ENCODE data around the gene TRIM25. TPM values are rescaled to one million over a fixed set of nuclear protein-coding genes. Genes with fewer than 3 reads are reported as not detected.

TRIM25 gene
- total RNA-seq, 1 donor from 2014 or later = 44.3 TPM

- no peaks in the 10 kb centered on the region for H3K4me1 Mint-ChIP-seq
- TF ChIP-seq, protein P1, sequence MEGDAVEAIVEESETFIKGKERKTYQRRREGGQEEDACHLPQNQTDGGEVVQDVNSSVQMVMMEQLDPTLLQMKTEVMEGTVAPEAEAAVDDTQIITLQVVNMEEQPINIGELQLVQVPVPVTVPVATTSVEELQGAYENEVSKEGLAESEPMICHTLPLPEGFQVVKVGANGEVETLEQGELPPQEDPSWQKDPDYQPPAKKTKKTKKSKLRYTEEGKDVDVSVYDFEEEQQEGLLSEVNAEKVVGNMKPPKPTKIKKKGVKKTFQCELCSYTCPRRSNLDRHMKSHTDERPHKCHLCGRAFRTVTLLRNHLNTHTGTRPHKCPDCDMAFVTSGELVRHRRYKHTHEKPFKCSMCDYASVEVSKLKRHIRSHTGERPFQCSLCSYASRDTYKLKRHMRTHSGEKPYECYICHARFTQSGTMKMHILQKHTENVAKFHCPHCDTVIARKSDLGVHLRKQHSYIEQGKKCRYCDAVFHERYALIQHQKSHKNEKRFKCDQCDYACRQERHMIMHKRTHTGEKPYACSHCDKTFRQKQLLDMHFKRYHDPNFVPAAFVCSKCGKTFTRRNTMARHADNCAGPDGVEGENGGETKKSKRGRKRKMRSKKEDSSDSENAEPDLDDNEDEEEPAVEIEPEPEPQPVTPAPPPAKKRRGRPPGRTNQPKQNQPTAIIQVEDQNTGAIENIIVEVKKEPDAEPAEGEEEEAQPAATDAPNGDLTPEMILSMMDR (IDR thresholded peaks at IDR 0.05; ENCODE audit: unreplicated experiment) = no peak
- peaks cover 4% of the 10 kb centered on the region for H3K36me3 Mint-ChIP-seq
- H3K27ac Mint-ChIP-seq = no peak overlapping the region
- no peak for DNase-seq (ENCODE audit: low spot score in 2 of 2, unreplicated experiment in 2 of 2)
- H3K27me3 Mint-ChIP-seq (ENCODE audit: low read depth) = no peaks in the 10 kb centered on the region
- no peak overlapping the region for H3K4me3 Mint-ChIP-seq
- peaks cover 12% of the 10 kb centered on the region for H3K9me3 Mint-ChIP-seq
Observed at GRCh38 chr17:56881685-56882295, 32.1 kb downstream of the TRIM25 start.

GRCh38 chr17:56880571-56880970, 33.3 kb downstream of the TRIM25 start:
- Mint-ChIP-seq H3K9me3 (peaks cover 12% of the 10 kb centered on the region), H3K4me1 (no peaks in the 10 kb centered on the region), H3K4me3 (no peak overlapping the region), H3K36me3 (no peaks in the 10 kb centered on the region), H3K27ac (no peak overlapping the region), H3K27me3 (ENCODE audit: low read depth) (peaks cover 3% of the 10 kb centered on the region)
- DNase-seq (ENCODE audit: low spot score in 2 of 2, unreplicated experiment in 2 of 2) = no peak
- TF ChIP-seq, protein P1 (IDR thresholded peaks at IDR 0.05; ENCODE audit: unreplicated experiment) = no peak

DNA sequence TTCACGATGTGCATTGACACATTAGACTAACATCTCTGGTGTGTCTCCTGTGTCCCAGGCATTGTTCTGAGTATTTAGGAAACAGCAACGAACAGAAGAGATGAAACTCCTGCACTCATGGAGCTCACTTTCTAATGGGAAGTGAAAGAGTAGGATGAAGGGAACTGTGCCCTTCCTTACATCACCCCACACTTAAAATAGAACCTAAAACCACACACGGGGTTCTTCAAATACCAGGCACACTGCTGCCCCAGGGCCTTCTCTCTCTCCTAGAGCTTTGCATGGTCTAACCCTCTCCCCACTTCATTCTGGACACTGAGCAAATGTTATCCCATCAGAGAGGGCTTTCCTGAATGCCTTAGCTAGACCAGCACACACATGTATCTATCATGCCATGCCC, 33.7 kb downstream of the TRIM25 start:
- H3K36me3 Mint-ChIP-seq = no peaks in the 10 kb centered on the region
- H3K4me1 Mint-ChIP-seq = no peaks in the 10 kb centered on the region
- no peak overlapping the region for H3K27ac Mint-ChIP-seq
- no peak overlapping the region for H3K4me3 Mint-ChIP-seq
- peaks cover 3% of the 10 kb centered on the region for H3K27me3 Mint-ChIP-seq (ENCODE audit: low read depth)
- no peak for DNase-seq (ENCODE audit: low spot score in 2 of 2, unreplicated experiment in 2 of 2)
- peaks cover 12% of the 10 kb centered on the region for H3K9me3 Mint-ChIP-seq
- TF ChIP-seq, protein P1 (IDR thresholded peaks at IDR 0.05; ENCODE audit: unreplicated experiment) = no peak

GRCh38 chr17:56879280-56879679, 34.6 kb downstream of the TRIM25 start:
- DNase-seq (ENCODE audit: low spot score in 2 of 2, unreplicated experiment in 2 of 2) = no peak
- Mint-ChIP-seq H3K9me3 (peaks cover 12% of the 10 kb centered on the region), H3K4me1 (no peaks in the 10 kb centered on the region), H3K27ac (no peak overlapping the region), H3K36me3 (no peaks in the 10 kb centered on the region), H3K27me3 (ENCODE audit: low read depth) (peaks cover 3% of the 10 kb centered on the region), H3K4me3 (no peak overlapping the region)
- TF ChIP-seq, protein P1 (IDR thresholded peaks at IDR 0.05; ENCODE audit: unreplicated experiment) = no peak

DNA sequence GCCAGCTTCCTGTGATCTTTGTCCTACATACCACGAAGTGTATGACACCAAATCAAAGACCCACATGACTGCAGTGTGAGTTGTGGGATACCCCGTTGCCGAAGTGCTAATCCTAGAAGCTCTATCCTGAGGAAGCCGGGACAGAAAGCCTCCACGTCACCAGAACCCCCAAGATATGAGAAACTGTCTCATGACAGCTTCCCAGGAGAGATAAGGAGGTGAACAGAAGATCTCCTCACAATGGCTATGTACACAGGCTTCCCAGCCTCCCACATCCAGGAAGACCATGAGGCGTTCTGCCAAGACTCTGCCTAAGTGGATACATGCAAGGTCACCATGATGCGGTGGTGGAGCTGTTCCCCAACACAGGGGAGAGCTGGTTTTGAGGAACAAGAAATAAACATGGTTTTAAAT, 37.1 kb downstream of the TRIM25 start:
- Mint-ChIP-seq H3K27me3 (ENCODE audit: low read depth) (peaks cover 3% of the 10 kb centered on the region), H3K36me3 (no peaks in the 10 kb centered on the region), H3K4me1 (no peaks in the 10 kb centered on the region), H3K27ac (no peak overlapping the region), H3K9me3 (peaks cover 12% of the 10 kb centered on the region), H3K4me3 (no peak overlapping the region)
- DNase-seq (ENCODE audit: low spot score in 2 of 2, unreplicated experiment in 2 of 2) = no peak
- TF ChIP-seq, protein P1 (IDR thresholded peaks at IDR 0.05; ENCODE audit: unreplicated experiment) = no peak

All from mesothelial cell of epicardium (in vitro differentiated cells).